GM18520 (cell line): ENCODE data around the gene GTF3C5.
"Not testable (repeated sequence)": the region's sequence is repeated elsewhere in the genome, so short reads cannot be mapped to it uniquely, and the experiment has no call there.

ENCODE experiments used
- ATAC-seq: cut with Tn5 transposase; IDR thresholded peaks from one replicate; pipeline ENCODE4 v1.9.1; 2021; ENCODE audit not compliant: unreplicated experiment

GTF3C5 gene

DNA sequence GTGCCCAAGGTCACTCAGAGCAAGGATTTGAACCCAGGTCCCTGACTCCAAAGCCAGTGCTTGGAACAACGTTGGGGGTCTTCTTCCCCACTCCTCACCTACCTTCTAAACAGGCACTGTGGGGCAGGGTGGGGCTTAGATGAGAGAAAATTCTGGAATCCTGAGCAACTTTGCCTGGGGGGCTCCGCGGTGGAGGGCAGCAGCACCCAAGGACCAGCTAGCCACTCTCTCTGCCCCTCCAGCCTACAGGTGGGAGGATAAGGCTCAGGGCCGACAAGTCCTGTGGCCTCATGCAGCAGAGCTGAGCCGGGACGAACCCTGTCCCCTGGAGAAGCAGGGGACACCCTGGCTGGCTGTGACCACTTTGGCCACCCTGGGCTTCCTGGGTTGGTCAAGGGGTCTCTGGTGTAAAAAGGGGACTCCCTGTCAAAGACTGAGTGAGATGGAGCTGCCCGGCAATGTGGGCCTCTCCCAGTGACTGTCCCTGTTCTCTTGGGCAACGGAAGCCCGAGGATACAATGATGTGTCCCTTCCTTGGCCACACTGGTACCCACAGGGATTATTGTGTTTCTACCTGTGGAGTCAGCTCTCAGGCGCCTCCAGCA, 57.5 kb downstream of the GTF3C5 start:
- no peak for ATAC-seq

DNA sequence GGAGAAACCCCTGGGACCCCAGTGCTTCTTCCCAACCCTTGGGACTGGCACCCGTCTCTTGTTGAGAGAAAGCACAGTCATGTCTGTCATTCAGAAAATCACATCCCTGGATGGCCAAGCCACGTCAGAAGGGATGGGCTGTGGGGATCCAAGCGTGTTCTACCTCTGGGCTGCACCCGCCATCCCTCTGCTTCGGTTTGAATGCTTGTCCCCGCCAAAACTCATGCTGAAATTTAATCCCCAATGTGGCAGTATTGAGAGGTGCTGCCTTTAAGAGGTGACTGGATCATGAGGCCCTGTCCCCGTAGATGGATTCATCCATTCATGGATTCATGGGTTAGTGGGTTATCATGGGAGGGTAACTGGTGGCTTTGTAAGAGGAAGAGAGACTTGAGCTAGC, 58.0 kb downstream of the GTF3C5 start:
- no peak for ATAC-seq

GRCh38 chr9:133089271-133089671, 58.5 kb downstream of the GTF3C5 start:
- ATAC-seq = no peak

GRCh38 chr9:133090187-133090586, 59.4 kb downstream of the GTF3C5 start:
- ATAC-seq = no peak

GRCh38 chr9:133090752-133091385, 60.1 kb downstream of the GTF3C5 start:
- ATAC-seq = no peak

DNA sequence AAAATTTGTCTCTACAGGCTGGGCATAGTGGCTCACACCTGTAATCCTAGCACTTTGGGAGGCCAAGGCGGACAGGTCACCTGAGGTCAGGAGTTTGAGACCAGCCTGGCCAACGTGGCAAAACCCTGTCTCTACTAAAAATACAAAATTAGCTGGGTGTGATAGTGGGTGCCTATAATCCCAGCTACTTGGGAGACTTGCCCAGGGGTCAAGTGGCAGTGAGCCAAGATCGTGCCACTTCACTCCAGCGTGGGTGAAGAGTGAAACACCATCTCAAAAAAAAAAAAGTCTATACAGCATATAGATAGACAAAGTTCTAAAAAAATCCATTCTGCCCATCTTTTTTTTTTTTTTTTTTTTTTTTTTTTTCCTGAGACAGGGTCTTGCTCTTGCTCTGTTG, 63.6 kb downstream of the GTF3C5 start:
- ATAC-seq = not testable (repeated sequence)

DNA sequence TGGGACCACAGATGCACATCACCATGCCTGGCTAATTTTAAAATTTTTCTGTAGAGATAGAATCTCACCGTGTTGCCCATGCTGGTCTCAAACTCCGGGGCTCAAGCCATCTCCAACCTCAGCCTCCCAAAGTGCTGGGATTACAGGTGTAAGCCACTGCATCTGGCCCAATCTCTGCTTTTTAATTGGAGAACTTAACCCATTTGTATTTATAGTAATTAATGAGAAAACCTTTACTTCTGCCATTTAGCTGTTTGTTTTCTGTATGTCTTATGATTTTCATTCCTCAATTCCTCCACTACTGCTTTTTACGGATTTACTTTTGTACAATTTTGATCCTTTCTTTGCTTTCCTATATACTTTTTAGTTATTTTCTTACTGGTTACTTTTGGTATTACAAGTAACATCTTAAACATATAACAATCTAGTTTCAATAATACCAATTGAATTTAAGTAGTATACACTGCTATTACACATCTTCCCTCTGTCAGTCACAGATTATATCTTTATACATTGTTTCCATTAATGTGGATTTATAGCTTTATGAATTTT, 64.1 kb downstream of the GTF3C5 start:
- no peak for ATAC-seq

- ATAC-seq = no peak
Measured at GRCh38 chr9:133098104-133098754, 67.4 kb downstream of the GTF3C5 start.

GRCh38 chr9:133098871-133099270, 68.1 kb downstream of the GTF3C5 start:
- ATAC-seq = no peak

DNA sequence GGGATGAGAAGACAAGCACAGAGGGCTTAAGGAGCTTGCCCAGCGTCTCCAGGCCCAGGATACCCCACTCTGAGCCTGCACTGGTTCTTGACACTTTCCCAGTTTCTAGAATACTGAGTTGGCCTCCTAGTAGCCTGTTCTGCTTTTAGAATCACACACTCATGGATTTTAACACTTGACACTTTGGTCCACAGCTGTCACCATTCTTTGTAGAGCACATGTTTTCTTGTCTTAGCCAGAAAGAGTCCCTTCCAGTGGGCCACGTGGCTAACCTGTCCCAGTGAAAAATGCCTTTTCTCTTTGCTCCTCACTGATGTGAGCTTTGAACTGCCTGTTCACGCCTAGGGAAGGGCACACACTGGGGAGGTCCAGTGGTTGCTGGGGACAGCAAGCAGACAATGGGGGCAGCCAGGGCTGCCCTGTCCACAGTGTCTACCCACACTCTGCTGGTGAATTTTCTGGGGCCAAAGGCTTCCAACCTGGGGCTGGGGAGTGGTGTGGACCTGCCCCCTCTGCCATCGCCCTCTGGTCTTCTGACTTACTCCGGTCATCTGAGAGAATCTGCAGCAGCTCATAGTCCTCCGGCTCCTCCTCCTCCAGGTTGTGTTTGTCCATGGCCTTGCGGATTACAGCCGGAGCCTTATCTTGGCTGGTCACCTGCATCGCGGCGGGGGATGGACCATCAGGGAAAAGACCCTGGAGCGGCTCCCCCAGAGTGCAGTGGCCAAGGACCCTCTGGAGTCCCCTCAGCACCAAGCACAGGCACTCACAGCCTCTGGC, 69.1 kb downstream of the GTF3C5 start:
- ATAC-seq = no peak

- no peak for ATAC-seq
Measured at GRCh38 chr9:133100506-133101355, 69.9 kb downstream of the GTF3C5 start.

DNA sequence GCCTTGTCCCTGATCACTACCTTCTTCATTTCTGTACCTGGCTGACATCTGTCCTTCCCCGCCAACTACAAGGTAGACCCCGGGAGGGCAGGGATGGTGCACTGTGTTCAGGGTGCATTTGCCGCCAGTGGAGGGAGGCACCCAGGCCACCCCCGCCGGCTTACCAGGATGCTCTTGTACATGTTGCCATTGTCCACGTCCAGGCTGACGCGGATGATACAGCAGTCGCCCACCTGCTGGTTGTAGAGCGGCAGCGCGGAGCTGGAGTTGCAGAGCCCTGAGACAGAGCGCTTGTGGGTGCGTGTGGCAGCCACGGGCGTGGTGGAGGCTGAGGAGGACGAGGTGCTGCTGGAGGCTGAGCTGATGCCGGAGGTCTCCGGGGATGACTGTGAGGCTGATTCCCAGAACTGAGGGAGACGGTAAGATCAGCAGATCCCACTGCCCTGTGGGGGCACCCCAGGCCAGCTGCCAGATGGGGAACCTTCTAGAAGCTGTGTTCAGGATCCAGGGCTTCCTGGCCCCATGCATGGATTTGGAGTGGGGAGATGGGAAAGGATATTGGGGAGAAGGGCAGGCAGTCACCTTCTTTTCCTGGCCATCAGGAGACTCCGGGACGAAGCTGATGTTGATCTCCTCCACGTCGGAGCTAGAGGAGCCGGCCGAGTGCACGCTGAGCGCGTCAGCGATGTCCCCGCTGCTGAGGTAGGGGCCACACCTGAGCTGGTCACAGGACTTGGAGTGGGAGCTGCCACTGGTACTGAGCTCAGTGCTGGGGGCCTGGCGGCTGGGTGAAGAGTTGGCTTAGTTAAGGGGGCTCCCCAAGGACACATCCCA, 70.8 kb downstream of the GTF3C5 start:
- ATAC-seq = no peak

- no peak for ATAC-seq
Measured at GRCh38 chr9:133102190-133103021, 71.6 kb downstream of the GTF3C5 start.

DNA sequence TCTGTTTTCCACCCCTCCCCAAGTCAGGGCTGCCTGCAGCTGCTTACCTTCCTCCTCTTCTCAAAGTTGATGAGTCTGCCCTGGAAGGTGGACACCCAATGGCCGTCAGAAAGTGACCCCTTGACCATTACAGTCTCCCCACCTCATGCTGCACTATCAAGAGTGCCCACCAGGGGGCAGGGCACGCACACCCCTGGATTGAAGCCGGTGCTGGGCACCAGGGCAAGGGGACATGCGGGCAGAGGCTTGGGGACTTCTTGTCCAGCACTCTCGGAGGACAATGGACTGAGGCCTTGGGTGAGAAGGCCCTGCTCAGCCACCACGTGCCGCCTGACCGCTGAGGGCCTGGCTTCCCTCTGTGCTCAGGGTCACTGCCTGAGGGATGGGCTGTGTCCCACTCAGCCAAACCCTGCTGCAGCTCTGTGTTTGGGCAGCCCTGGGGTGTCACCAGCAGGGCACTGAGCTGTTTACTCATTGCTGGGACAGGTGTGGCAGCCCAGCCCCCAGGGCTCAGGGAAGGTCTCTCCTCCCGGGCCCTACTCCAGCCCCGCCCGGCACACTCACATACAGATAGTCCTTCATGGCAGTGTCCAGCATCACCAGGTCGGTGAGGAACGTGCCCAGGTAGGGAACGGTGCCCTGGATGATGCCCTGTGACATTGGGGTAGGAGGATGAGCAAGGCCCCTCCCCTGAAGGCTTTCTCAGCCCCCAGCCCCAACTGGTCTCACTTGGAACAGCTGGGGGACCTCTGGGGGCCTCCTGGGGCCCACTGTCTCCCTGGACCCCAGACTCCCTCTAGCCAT, 72.6 kb downstream of the GTF3C5 start:
- no peak for ATAC-seq

DNA sequence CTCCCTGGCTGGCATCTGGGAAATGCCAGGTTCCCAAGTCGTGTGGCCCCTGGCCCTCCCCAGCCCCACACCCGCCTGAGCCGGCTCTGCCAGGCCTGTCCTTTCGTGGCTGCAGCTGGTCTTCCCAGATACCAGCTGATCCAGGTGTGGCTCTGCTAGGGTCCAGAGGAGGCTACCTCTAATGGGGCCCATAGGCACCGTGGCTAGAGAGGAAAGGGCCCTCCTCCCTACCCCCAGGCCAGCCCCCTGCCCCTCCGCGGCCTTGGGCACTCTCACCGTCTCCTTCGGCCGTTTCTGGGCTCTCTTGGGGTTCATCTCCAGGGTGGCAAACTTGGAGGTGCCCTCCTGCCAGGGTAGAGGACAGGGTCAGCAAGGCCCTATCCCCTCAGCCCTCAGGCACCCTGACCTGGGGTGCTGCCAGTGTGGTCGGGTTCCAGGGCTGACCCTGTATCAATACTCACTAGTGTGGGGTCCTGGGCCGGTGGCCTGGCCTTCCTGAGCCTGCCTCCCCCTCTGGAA, 73.2 kb downstream of the GTF3C5 start:
- no peak for ATAC-seq

- no peak for ATAC-seq
Measured at GRCh38 chr9:133104718-133105460, 74.1 kb downstream of the GTF3C5 start.

- ATAC-seq = no peak
Measured at GRCh38 chr9:133105461-133105770, 74.6 kb downstream of the GTF3C5 start.
